ENCODE data around the gene FCRLB.

GRCh38 chr1:161763522-161764098 is 42.3 kb downstream of the FCRLB start:
- TF ChIP-seq CTCF (IDR thresholded peaks at IDR 0.05), result peak; percentile 29 to 63 (median 42)
- no peak for TF ChIP-seq POLR2A (IDR thresholded peaks at IDR 0.05)
